Stimulated activated CD4-positive, alpha-beta T cell treated with anti-CD3 and anti-CD28 coated beads, Interleukin-12 subunit alpha, Interleukin-12 subunit beta, amount 100 ng/mL, for 24 hours (primary cell): ENCODE data around the gene HRCT1.
"Not testable (repeated sequence)": the region's sequence is repeated elsewhere in the genome, so short reads cannot be mapped to it uniquely, and the experiment has no call there.

ENCODE experiments used
- DNase-seq, 2 experiments: peaks; one replicate each; pipeline ENCODE4 v3.0.0-alpha.2; 2020; ENCODE audit warnings: low read depth in 2 of 2

Gene HRCT1

GRCh38 chr9:35896570-35896969 lies 9.4 kb upstream of the HRCT1 start:
- DNase-seq: no peak

- DNase-seq: not testable (repeated sequence)
Measured at GRCh38 chr9:35897376-35898099, 8.5 kb upstream of the HRCT1 start.

- no peak for DNase-seq
Measured at GRCh38 chr9:35898337-35898736, 7.7 kb upstream of the HRCT1 start.

GRCh38 chr9:35899021-35899420 lies 7.0 kb upstream of the HRCT1 start:
- DNase-seq: no peak

GRCh38 chr9:35903049-35903448 lies 3.0 kb upstream of the HRCT1 start:
- DNase-seq: no peak

GRCh38 chr9:35904338-35904737 lies 1.7 kb upstream of the HRCT1 start:
- no peak for DNase-seq

GRCh38 chr9:35905051-35905781 lies 786 bp upstream of the HRCT1 start:
- DNase-seq: no peak

GRCh38 chr9:35906923-35907699 lies 1.1 kb downstream of the HRCT1 start:
- no peak for DNase-seq

- DNase-seq: no peak
Measured at GRCh38 chr9:35907711-35908503, 1.9 kb downstream of the HRCT1 start.

- DNase-seq: no peak
Measured at GRCh38 chr9:35908504-35909125, 2.6 kb downstream of the HRCT1 start.

- DNase-seq: no peak
Measured at GRCh38 chr9:35909274-35909673, 3.3 kb downstream of the HRCT1 start, which contains the start of gene SPAAR. Gene SPAAR (plus strand): TSS chr9:35909490. CDS start chr9:35910464, 974 bp downstream.

- DNase-seq: no peak
Measured at GRCh38 chr9:35909687-35910612, 3.9 kb downstream of the HRCT1 start.

GRCh38 chr9:35910613-35911359 lies 4.8 kb downstream of the HRCT1 start:
- DNase-seq: peak in 1 of 2 experiments; percentile 33

GRCh38 chr9:35911690-35912089 lies 5.7 kb downstream of the HRCT1 start:
- no peak for DNase-seq

- no peak for DNase-seq
Measured at GRCh38 chr9:35912791-35913400, 6.9 kb downstream of the HRCT1 start.

- not testable (repeated sequence) for DNase-seq
Measured at GRCh38 chr9:35913429-35913828, 7.4 kb downstream of the HRCT1 start.

- no peak for DNase-seq
Measured at GRCh38 chr9:35914301-35914807, 8.4 kb downstream of the HRCT1 start.

- no peak for DNase-seq
Measured at GRCh38 chr9:35915681-35916294, 9.8 kb downstream of the HRCT1 start.
